Common myeloid progenitor, CD34-positive (primary cell): Measurements from ENCODE around the gene ZNF24.

Experiments used
- CTCF ChIA-PET: fragments of 350-600 bp; sonication (Branson Sonifier 250); formaldehyde crosslinking; loops from one replicate; lab custom pipeline; 2021; ENCODE audit warnings: antibody characterized with exemption; lab: Charles Lee
- POLR2A ChIA-PET: fragments of 350-600 bp; sonication (Branson Sonifier 250); formaldehyde crosslinking; loops from one replicate; lab custom pipeline; 2021; ENCODE audit warnings: antibody characterized with exemption; lab: Charles Lee
- DNase-seq, 3 donors: peaks; one replicate each; pipeline versions ENCODE4 v3.0.0 to v3.0.0-alpha.2; 2013
- H3K27ac ChIP-seq, 2 experiments: 1 replicate in 1 of 2; 2 replicates in 1 of 2; pipeline ENCODE4 v1.7.0; 2013; ENCODE audit warnings: inconsistent platforms in 2 of 2, low read length in 2 of 2, mild to moderate bottlenecking in 2 of 2, low read depth in 1 of 2, moderate library complexity in 1 of 2; ENCODE audit not compliant: severe bottlenecking in 2 of 2, insufficient read depth in 1 of 2, poor library complexity in 1 of 2
- H3K27me3 ChIP-seq, 5 experiments: replicated peaks in 2 of 5; 1 replicate in 3 of 5; 2 replicates in 2 of 5; pipeline versions ENCODE4 v1.6.1 to v1.7.0; 2013; ENCODE audit warnings: low read length in 4 of 5, mild to moderate bottlenecking in 2 of 5, moderate library complexity in 2 of 5, inconsistent platforms in 1 of 5; ENCODE audit not compliant: insufficient read depth in 5 of 5, control insufficient read depth in 4 of 5
- H3K36me3 ChIP-seq, 4 experiments: 1 replicate in 2 of 4; 2 replicates in 2 of 4; pipeline versions ENCODE4 v1.6.1 to v1.7.0; 2013; ENCODE audit warnings: low read length in 3 of 4, control low read depth in 1 of 4, mild to moderate bottlenecking in 1 of 4; ENCODE audit not compliant: control insufficient read depth in 4 of 4, insufficient read depth in 4 of 4
- H3K4me1 ChIP-seq, 4 experiments: 1 replicate in 3 of 4; 2 replicates in 1 of 4; pipeline versions ENCODE4 v1.6.1 to v1.7.1; 2013; ENCODE audit warnings: low read length in 3 of 4, mild to moderate bottlenecking in 3 of 4, control low read depth in 1 of 4, inconsistent platforms in 1 of 4, moderate library complexity in 1 of 4; ENCODE audit not compliant: control insufficient read depth in 4 of 4, insufficient read depth in 4 of 4; ENCODE audit errors: control extremely low read depth in 1 of 4
- H3K4me3 ChIP-seq, 7 experiments: 1 replicate in 4 of 7; 2 replicates in 3 of 7; pipeline versions ENCODE4 v1.5.1 to v1.7.0; 2013; ENCODE audit warnings: mild to moderate bottlenecking in 7 of 7, low read length in 6 of 7, moderate library complexity in 6 of 7, inconsistent platforms in 2 of 7, low read depth in 2 of 7, control low read depth in 1 of 7; ENCODE audit not compliant: insufficient read depth in 4 of 7, control insufficient read depth in 1 of 7; ENCODE audit errors: extremely low read depth in 1 of 7
- H3K9me3 ChIP-seq, 5 experiments: 1 replicate in 4 of 5; 2 replicates in 1 of 5; pipeline versions ENCODE4 v1.6.1 to v1.7.1; 2013; ENCODE audit warnings: low read length in 4 of 5, mild to moderate bottlenecking in 2 of 5, inconsistent platforms in 1 of 5, low read depth in 1 of 5, moderate library complexity in 1 of 5; ENCODE audit not compliant: control insufficient read depth in 4 of 5, insufficient read depth in 2 of 5; ENCODE audit errors: control extremely low read depth in 1 of 5
- WGBS: methylation state at CpG from one replicate; pipeline ENCODE4 v1.1.5; 2013; ENCODE audit not compliant: insufficient coverage; 5-methylcytosine and 5-hydroxymethylcytosine counted together

ZNF24 gene

DNA sequence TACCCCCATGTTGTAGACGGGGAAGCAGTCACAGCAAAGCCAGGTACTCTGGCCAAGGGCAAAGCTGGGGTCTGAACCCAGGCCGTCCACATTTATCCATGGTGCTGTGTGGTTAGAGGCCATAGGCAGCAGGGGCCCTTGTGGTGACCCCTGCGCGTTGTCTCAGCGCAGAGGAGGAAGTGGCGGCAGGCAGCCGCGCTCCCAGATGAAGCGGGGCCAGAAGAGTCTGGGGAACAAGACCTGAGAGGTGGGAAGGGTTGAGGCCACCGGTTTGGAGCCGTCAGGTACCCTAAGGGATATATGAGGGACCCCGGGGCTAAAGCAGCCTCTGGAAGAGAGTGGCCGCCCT lies 32.1 kb upstream of the ZNF24 start:
- ChIA-PET POLR2A (no interaction called here), CTCF (interaction anchor here (2.0 kb wide), 1 partner anchor 10 kb away, joined by 7 read pairs; no protein-coding TSS in a partner anchor)
- no peaks in the 10 kb centered on the region for H3K9me3 ChIP-seq
- peak; percentile 31 to 75 (median 71) for DNase-seq
- peak overlapping the region in 1 of 2 experiments; percentile 62 for H3K27ac ChIP-seq
- H3K4me3 ChIP-seq, result peak overlapping the region; percentile 59 to 77 (median 73)
- H3K27me3 ChIP-seq, result no peaks in the 10 kb centered on the region
- no peaks in the 10 kb centered on the region for H3K36me3 ChIP-seq
- peaks cover 0 to 14% (median 11%) of the 10 kb centered on the region in 4 experiments for H3K4me1 ChIP-seq
- 6% methylated on average over 12 of the region's 13 CpGs for WGBS

DNA sequence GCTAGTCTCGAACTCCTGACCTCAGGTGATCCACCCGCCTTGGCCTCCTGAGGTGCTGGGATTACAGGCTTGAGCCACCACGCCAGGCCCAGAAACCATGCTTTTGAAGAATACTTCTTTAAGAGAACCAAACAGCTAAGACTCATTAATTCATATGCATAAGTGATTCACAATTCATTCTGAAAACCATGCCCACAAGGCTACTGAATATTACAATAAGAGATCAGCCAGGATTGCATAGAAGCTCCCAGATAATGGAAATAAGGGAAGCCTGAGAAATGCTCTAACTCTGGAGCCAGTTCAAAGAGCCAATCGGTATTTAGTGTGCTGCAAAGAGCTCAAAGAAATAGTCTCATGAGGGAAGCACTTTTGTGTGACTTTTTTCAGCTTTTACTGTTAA lies 30.5 kb upstream of the ZNF24 start:
- H3K4me1 ChIP-seq, result peaks cover 0 to 14% (median 11%) of the 10 kb centered on the region in 4 experiments
- 100% methylated on average over 1 of the region's 4 CpGs for WGBS
- CTCF ChIA-PET, result interaction anchor here (0.8 to 2.0 kb wide), 3 partner anchors 11 to 21 kb away, joined by 3 to 7 read pairs (median 3); no protein-coding TSS in a partner anchor
- no peaks in the 10 kb centered on the region for H3K36me3 ChIP-seq
- no peaks in the 10 kb centered on the region for H3K9me3 ChIP-seq
- H3K27me3 ChIP-seq, result no peaks in the 10 kb centered on the region
- no peak overlapping the region for H3K4me3 ChIP-seq
- POLR2A ChIA-PET, result no interaction called here
- no peak overlapping the region for H3K27ac ChIP-seq
- no peak for DNase-seq

DNA sequence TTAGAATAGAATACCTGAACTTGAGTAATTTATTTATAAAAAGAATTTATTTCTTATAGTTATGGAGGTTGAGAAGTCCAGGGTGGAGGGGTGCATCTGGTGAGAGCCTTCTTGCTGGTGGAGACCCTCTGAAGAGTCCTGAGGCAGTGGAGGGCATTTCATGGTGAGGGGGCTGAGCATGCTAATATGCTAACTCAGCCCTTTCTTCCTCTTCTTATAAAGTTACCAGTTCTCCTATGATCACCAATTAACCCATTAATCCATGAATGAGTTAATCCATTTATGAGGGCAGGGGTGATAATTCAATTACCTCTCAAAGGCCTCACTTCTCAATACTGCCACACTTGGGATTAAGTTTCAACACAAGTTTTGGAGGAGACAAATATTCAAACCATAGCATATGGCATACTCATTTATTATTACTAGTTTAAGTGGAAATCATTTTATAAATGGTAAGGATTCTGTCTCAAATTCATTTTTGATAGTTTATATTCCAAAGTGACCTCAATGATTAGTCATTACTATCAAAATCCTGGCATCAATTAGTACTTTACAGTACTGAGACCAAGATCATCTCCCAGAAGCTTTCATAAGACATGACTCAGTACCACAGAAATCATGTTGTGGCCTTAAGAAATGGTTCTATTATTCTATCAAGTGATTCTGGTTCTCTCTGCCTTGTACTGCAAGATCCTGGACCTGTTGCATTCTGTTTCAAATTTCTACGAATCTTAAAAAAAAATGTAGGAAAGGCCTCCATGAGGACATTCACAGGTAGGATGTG lies 27.4 kb upstream of the ZNF24 start:
- 100% methylated on average over 1 of the region's 1 CpG for WGBS
- ChIA-PET CTCF (interaction anchor here (1.3 to 1.8 kb wide), 2 partner anchors 16 to 27 kb away, joined by 3 to 4 read pairs; no protein-coding TSS in a partner anchor), POLR2A (no interaction called here)
- Histone ChIP-seq H3K9me3 (no peaks in the 10 kb centered on the region), H3K4me1 (peaks cover 0 to 7% (median 6%) of the 10 kb centered on the region in 4 experiments), H3K4me3 (no peak overlapping the region), H3K27me3 (no peaks in the 10 kb centered on the region), H3K36me3 (no peaks in the 10 kb centered on the region), H3K27ac (no peak overlapping the region)
- no peak for DNase-seq

DNA sequence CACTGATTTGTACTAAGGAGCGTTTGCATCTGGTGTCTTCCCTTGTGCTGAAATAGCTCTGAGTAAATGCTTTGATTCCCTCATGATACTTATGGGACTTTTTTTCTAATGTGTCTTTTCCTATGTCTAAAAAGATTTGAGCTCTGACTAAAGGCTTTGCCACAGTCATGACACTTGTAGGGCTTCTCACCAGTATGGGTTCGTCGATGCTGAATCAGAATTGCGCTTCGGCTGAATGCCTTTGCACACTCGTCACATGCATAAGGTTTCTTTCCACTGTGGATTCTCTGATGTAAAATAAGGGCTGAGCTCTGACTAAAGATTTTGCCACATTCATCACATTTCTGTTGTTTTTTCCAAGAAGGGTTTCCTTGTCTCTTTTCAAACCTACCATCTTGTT lies 24.9 kb upstream of the ZNF24 start:
- no peaks in the 10 kb centered on the region for H3K27me3 ChIP-seq
- no peaks in the 10 kb centered on the region for H3K4me1 ChIP-seq
- 95% methylated on average over 6 of the region's 6 CpGs for WGBS
- no peaks in the 10 kb centered on the region for H3K9me3 ChIP-seq
- no peaks in the 10 kb centered on the region for H3K36me3 ChIP-seq
- no peak for DNase-seq
- no peak overlapping the region for H3K4me3 ChIP-seq
- H3K27ac ChIP-seq, result no peak overlapping the region
- POLR2A ChIA-PET, result no interaction called here
- CTCF ChIA-PET, result interaction anchor here (0.9 to 1.4 kb wide), 5 partner anchors 9 to 177 kb away, joined by 3 to 4 read pairs (median 3); no protein-coding TSS in a partner anchor

DNA sequence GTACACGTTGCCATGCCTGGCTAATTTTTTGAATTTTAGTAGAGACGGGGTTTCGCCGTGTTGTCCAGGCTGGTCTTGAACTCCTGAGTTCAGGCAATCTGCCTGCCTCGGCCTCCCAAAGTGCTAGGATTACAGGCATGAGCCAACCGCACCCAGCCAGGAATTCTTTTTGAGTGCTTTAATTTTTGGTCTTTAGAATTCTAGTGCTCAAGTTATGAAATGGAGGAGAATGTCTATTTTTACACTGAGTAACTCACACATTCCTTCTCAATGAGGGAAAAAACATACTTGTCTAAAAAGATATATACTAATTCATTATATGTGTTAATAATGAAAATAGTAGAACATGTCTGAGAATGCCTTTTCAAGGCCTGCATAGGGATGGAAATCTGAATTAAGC lies 24.4 kb upstream of the ZNF24 start:
- DNase-seq, result no peak
- WGBS, result 97% methylated on average over 6 of the region's 6 CpGs
- Histone ChIP-seq H3K27ac (no peak overlapping the region), H3K36me3 (no peaks in the 10 kb centered on the region), H3K9me3 (no peaks in the 10 kb centered on the region), H3K4me1 (no peaks in the 10 kb centered on the region), H3K4me3 (no peak overlapping the region), H3K27me3 (no peaks in the 10 kb centered on the region)
- POLR2A ChIA-PET, result no interaction called here
- CTCF ChIA-PET, result interaction anchor here (0.9 to 1.4 kb wide), 4 partner anchors 9 to 176 kb away, joined by 3 to 4 read pairs (median 4); no protein-coding TSS in a partner anchor

DNA sequence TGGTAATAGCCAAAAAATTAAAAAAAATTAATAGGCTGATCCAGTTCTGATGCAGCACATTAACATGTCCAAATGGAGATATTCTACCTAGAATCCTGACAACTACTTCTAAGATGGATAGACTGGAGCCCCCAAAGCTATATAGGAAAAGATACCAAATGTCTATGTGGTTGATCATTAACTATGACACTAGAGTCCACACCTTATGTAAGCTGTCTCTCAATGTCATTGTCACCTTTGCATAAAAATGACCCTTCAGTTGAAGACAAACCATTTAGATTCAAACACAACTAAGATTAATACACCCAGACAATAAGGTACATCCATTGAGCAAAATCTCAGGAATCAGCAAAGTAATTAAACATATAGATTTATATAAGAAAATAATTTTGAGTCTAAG lies 18.3 kb upstream of the ZNF24 start:
- ChIA-PET CTCF (interaction anchor here (0.9 kb wide), 1 partner anchor 102 kb away, joined by 3 read pairs; no protein-coding TSS in a partner anchor), POLR2A (no interaction called here)
- H3K9me3 ChIP-seq, result no peaks in the 10 kb centered on the region
- DNase-seq, result no peak
- no peaks in the 10 kb centered on the region for H3K27me3 ChIP-seq
- no peak overlapping the region for H3K4me3 ChIP-seq
- H3K4me1 ChIP-seq, result no peaks in the 10 kb centered on the region
- no peaks in the 10 kb centered on the region for H3K36me3 ChIP-seq
- no peak overlapping the region for H3K27ac ChIP-seq

DNA sequence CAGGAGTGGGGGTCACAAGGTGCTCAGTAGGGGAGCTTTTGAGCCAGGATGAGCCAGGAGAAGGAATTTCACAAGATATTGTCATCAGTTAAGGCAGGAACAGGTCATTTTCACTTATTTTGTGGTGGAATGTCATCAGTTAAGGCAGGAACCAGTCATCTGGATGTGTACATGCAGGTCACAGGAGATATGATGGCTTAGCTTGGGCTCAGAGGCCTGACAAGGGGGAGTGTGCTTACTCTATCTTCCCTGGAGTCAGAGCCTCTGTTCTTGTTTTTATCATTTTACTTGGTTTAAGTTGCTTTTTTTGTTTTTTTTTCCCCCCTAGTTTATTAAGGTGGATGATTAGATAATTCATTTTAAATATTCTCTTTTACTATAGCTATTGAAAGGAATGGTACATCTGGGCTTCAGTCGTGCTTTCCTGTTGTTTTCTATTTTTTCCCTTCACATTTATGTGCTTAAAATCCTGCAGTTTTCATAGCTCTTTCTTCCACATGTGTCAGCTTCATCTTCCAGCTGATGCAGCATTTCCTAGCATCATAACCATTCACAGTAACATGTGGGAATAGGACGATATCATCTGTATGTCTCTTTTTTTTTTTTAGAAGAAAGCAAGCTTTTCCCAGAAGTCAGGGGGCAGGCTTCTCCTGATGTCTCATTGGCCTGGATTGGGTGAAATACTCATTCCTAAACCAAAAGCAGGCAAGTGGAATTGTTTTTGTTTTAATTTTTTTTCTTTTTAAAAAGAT lies 17.5 kb upstream of the ZNF24 start:
- Histone ChIP-seq H3K27ac (no peak overlapping the region), H3K4me1 (no peaks in the 10 kb centered on the region), H3K36me3 (no peaks in the 10 kb centered on the region), H3K27me3 (no peaks in the 10 kb centered on the region), H3K9me3 (no peaks in the 10 kb centered on the region), H3K4me3 (no peak overlapping the region)
- DNase-seq, result no peak
- POLR2A ChIA-PET, result no interaction called here
- no CpG with 5 or more reads among the region's 2 CpGs for WGBS
- CTCF ChIA-PET, result interaction anchor here (0.9 kb wide), 1 partner anchor 102 kb away, joined by 3 read pairs; no protein-coding TSS in a partner anchor
